HG02970 (cell line): ENCODE data around the gene GRID1.

Experiments
- ATAC-seq: cut with Tn5 transposase; IDR thresholded peaks from one replicate; pipeline ENCODE4 v1.9.1; 2021; ENCODE audit warnings: mild to moderate bottlenecking, moderate library complexity, moderate number of reproducible peaks; ENCODE audit not compliant: unreplicated experiment, low FRiP score

The GRID1 gene

DNA sequence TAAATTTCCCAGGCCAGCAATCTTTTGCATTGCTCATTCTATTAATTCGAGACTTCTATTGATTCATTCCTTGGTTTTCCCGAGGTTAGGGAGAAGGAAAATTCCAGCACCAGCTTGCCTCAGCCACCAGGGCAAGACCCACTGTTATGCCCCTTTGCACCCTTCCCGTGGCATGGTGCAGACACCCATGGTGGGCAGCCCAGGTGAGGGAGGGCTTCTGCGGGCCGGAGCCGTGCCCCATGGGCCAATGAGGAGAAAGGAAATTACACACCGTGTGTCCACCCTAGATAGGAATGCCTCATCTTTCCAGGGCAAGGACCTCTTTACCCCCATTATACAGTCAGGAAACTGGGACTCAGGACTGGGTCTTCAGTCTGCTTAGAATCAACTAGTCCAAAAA, 4.5 kb upstream of the GRID1 start:
- ATAC-seq: no peak

DNA sequence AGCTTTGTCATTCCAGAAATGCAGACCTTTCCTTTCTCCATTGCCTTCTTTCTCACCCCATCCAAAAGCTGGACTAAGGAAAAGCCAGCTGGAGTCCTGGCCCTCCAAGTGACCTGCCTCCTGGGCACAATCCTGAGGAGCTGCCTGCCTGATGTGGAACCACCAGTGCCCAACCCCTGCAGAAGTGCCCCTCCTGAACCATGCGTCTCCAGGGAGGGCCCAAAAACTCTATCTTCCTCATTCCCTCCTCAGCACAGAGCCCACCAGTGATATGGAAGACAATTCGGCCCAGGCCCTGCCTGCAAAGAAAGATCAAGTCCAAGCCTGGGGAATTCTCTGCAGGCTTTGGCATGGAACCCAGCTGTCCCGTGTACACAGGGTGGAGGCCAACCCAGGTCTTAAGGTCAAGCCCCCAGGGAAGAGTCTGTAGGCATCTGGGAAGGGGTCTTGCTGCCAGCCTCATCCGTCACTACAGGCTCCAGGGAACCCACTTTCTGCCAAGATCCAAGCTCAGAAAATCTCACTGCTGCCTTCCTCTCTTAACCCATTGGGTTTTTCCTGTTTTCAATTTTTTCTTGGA, 3.5 kb upstream of the GRID1 start:
- no peak for ATAC-seq

DNA sequence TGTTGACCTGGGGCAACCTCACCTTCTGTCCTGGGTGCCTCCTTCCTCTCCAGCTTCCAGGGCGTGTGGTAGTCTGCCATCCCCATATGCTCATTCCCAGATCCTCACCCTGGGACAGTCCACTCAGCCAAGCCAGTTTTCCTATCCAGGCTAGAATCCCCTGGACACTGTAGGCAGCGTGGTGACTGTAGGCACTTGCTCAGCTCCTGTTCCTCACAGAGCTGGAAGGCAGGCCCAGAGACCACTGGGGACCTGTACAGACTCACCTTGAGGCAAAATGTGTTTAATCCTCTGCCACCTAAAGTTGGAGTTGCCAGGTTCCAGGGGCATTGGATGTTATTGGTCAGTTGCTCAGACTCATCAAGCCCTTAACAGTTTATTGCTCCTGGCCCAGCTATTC, 2.4 kb upstream of the GRID1 start:
- ATAC-seq: no peak

DNA sequence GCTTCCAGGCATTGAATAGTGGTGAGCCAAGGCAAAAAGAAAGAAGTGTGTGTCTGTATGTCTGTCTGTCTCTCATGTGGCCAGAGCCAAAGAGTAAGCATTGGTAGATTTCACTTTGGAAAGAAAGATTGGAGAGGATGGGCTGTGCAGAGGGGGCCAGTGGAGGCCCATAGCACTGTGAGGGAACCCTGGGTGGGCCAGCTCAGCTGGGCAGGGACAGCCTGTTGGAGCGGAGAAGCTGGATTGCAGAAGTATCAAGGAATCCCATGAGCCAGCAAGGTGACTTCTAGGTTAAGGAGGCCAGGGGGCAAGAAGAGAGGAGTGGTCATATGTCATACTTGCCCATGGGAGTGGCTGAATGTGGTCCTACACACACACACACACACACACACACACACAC, 1.5 kb upstream of the GRID1 start:
- ATAC-seq: no peak

DNA sequence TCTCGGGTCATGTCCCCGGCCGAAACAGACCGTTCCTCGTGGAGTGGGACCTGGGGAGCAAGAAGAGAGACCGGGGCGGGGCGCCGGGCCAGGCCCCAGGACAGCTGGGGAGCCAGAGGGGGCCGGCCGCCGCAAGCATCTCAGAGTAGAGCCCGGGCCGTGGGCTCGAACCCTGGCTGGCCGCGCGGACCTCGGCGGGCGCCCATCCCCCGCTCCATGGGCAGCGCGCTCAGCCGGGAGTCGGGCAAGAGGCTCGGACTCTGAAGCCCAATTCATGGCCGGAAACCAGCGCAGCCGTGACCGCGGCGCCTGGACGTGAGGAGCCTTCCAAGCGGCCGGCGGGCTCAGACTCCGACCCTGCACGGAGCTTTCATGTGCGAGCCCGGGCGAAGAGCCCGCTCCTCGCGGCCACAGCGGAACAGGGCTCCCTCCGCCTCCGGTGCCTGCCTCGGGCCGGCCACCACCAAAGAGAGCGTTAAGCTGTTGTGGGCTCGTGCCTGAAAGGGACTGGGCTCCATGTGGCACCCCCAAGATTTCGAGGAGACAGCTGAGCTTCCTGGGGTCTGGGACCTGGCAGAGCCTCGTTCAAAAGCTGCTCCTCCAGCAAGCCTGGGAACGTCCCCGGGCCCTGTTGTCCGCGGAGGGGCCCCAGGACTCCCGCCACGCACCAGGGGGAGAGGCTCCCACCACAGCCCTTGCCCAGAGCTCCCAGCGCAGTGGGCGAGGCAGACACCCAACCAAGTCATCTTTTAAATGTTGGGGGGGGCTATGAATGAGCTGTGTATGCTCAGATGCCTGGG, 757 bp upstream of the GRID1 start:
- no peak for ATAC-seq

DNA sequence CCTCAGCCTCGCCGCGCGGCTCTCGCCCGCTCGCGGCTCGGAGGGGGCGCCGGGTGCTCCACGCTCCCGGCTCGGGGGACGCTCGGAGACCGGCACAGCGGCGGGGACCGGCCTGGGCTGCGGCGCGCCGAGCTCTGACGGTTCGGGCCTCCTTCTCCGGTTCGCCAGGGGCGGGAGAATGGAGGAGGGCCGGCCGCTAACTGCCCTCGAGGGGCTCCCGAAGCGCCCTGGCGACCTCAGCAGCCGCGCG, 232 bp upstream of the GRID1 start:
- ATAC-seq: no peak

DNA sequence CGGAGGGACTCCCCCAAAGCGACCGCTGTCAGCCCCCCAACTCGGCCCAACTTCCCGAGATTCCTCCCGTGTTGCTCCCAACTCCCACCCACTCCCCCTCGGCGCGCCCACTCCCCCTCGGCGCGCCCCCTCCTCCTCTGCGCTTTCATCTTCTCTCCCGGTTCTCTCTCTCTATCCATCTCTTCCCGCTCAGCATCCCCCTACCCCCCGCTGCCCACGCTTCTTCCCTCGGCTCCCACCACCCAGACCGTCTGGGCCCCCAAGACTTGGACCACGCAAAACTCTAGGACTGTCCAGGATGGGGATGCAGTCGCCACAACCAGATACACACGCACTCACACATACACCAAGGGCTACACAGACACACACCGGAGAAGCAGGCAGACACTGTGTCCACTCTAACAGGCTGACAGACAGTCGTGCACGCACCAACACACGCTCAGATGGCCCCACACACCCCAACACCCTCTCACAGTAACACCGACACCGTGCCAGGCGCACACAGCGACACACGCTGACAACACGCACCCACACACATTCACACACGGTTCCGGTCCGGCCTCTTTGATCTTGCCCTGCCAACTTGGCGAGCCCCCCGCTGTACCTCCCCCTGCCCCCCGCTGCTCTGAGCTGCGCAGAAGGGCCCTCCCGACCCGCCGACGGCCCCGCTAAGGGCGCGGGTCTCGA, 1.1 kb downstream of the GRID1 start:
- ATAC-seq: no peak

DNA sequence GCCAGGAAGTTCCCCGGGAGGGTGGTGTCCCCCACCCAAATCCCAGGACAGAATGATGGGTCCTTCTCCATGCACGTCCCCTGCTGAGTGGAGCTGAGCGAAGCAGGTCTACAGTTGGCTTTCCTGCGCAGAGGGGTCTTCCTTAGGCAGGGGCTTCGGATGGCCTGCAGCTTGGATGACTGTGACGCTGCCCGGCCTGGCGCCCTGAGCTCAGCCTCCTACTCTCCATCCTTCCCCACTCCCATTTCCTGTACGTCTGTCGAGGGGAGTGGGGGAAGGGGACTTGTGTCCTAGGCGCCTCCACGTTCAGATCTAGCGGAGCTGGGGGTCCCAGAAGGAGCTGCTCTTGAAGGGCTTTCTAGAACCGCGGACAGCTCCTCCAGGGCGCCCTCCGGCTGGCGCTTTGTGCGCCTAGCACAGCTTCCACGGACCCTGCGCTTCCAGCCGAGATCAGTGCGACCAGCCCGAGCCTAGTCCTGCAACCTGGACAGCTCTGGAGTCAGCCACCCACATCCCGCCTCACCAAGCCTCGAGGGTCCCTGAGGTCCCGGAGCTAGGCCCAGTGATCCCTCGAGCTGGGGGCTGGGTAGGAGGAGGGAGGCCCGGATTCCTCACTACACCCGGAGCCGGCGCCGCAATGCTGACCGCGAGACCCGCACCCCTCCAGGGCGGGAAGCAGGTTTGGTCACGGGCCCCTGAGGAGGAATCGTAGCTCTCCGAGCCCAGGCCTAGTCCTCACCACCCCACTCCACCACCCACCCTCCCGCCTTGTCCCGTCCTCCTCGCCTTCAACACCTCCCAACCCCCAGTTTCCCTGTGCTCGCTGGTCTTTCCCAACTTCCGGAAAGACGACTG, 1.9 kb downstream of the GRID1 start:
- ATAC-seq: no peak

DNA sequence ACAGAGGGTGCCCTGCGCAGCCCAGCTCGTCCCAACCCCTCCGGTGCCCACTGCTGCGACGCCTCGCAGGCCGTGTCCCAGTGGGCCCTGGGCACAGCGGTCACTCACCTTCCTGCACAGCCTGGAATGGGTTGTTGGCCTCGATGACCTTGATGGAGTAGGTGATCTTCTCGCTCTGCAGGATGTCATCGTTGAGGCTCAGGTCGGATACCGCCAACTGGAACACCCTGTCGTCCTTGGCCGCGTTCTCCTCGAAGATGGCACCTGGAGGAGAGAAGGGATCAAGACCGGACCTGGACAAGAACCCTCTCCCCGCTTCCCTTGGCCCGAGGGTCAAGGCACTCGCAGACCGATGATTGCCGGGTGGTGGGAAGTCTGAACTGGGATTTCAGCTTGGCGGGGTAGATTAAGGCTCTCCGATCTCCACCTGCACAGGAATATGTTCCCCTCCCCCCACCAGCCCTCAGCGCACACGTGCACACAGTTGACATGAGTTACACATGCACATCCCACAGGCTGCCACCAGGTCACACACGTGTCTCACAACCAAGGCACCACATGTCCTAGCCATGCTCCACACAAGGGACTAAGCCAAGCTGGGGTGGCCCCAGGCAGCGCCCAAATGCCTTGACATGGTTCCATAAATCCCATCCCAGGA, 2.6 kb downstream of the GRID1 start:
- ATAC-seq: no peak

DNA sequence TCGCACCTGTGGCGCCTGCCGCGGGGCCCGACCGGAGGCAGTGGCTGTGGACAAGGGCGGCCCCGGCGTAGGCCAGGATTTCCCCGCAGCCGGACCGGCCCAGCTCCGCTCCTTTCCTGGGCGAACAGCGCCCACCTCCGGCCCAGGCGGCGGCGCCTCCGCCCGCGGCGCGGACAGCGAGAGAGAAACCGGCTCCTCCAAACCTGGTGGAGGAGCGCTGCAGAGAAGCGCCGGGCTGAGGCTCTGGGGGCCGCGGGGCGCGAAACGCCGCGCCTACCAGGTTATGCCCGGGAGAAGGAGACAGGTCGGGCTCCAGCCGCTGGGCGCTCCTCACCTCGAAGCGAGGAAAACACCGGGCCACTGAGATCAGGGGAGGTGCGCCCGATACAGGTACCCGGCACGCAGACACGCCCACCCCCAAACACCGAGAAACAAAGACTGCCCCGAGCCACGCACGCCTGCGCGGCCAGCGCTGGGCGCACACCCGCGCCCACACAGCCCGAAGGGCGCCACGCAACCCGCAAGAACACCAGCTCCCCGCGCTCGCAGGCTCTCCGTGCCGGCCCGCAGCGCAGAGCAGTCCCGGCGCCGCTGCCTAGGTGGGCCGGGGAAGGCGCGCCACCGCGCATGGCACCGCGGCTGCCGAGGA, 3.3 kb downstream of the GRID1 start:
- ATAC-seq: no peak

DNA sequence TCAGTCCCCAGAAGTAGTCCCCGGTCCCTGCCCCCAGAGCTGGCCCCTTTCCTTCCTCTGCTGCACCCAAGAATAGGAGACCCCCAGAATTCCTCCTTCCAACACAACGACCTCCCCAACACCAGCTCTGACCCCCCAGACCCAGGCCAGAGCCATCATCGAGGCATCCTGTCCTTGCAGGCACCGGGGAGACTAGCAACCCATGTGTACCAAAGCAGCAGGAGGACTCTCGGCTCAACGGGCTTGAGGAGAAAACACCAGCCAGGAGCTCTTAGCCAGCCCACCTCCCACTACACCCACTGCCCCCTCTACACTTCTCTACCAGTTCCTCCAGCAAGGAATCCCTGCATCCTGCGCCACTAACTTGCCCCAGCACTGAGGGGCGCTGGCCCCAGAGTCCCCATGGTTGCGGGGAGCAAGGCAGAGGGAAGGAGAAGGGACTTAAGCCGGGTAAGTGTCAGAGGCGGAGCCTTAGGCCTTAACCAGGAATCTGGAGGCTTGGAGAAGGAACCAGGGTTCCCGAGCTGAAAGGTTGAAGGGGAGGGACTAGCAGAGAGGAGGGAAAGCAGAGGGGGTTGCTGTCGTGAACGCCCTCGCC, 3.9 kb downstream of the GRID1 start:
- ATAC-seq: no peak

DNA sequence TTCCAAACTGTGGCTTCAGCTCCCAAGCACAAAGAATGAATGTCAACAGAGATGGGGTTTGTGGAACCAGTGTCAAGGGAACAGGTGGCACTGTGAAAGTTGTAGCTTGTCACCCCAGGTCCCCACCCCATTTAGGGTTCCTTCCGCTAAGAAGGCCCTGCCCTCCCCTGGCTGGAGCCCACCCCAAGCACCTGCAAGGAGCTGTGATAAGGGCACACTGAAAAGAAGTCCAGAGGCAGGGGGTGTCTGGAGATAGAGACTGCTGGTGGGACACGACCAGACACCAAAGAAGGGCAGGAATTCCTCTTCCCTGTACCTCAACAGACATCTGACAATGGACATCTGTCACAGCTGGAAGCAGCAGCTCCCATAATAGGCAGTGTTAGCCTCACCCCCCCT, 4.5 kb downstream of the GRID1 start:
- ATAC-seq: no peak

DNA sequence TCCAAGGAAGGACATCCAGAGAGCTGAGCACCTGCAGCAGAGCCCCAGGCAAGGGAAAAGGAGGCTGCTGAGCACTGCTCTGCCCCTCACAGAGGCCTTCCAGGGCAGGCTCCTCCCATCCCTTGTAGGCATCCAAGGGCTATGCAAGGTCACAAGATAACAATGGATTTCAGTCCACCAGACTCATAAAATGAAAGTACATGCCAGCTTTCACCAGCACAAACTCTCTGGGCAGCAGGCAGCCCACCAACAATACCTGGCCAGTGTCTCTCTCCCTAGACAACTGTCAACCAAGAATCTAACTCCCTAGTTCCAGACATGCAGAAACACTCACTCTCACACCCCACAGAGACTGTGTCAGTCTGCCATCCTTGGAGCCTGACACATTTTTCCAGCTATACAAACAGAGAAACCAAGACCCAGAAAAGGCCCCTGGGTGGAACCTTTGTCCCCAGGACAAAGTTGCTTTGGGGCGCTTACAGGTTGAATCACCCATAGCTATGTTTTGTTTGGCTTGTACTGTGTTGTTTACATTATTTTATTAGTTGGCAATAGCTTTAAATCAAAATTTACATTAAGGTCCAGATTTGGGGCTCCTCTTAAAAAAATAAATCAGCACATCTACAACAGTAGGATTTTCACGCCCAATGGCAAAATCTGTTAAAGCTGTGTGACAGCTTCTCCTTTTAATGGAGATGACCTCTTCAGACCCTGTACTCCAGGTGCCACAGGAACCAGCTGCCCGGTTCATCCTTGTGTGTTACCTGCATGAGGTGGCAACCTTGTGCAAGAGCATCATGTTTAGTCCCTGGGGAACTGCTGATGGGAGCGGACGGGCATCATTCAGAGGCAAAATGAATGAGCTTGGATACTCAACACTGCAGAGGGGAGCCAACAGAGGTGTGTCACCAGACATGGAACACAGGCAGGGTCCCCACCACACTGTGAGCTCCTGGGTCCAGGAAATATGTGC, 5.2 kb downstream of the GRID1 start:
- no peak for ATAC-seq

DNA sequence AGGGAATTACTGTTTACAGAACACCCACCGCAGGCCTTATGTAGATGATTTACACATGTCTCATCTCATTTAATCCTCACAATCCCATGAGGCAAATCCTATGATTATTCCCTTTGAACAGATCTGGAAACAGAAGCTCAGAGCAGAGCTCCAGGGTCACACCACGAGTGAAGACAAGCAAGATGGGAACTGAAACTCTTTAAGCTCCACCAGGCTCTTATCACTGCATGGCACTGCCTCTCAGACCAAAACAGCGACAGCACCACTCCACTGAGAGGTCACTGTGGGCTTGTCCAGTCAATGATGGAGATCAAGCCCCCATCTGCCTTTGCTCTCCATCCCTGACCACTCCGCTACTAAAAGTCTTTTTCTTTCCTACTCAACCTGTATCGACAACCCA, 5.9 kb downstream of the GRID1 start:
- no peak for ATAC-seq

DNA sequence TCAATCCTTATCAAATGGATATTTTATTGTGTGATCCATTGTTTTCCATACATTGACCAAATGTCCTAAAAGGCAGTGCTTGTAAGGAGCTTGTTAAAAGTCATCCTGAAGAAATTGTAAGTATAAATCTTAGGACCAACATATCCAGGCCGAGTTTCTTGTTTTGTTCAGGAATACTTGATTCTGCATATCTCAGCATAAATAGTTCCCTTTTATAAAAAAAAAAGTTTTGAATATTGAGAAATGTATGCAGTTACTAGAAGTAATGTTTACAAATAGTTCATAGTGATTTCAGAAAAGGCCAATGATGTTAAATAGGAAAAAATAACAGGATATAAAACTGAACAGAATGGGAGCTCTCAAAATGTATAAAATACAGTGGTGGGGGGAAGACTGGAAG, 6.6 kb downstream of the GRID1 start:
- no peak for ATAC-seq

DNA sequence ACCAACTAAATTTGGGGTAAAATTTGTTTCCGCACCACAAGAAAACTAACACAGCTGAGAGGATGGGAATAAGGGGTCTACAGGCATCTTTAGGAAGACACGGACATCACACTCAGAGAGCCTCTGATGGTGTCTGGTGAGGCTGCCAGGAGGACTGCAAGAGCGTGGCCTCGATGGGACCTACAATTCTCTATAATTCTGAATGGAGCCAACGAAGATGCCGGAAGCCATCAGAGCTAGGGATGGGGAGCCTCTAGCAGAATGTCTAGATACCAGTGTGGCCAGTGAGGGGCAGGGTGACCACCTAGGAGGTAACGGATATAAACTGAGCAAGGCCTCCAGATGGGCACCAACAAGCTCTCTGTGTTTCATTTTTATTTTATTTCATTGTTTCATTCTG, 7.5 kb downstream of the GRID1 start:
- ATAC-seq: no peak

DNA sequence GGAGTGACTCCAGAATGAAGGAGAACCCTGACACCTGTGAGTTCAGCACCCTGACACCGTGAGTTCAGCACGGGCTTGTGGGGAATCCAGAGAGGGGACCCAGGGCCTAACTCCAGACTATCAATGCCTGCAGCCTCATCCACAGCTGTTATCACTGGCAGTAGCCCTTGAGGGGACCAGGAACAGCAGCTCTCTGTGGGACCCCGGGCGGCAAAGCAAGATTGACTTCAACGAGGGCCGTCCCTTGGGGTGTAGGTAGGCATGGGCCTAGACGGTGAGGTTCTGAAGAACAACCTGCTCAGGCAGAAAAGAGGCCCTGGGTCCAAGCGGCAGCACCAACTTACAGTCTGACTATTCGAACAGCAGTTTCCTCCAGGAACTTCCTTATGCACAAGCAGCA, 8.9 kb downstream of the GRID1 start:
- ATAC-seq: no peak

DNA sequence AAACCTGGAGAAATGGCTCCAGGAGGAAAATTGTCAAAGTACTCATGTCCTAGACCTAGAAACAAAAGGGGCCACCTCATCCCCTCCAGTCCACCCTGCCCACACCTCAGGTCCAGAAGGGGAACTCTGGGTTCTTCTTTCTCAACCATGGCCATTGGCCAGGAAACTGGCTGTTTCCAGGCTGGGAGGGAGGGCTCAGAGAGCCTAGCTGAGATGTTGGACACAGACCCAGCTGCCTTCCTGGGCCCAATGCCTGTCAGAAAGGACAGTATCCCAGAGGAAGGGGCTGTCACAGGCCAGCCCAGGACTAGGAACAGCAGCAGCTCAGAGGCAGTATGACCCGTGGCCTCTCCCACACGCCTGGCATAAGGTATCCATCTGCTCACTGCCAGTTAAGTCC, 9.6 kb downstream of the GRID1 start:
- ATAC-seq: no peak

DNA sequence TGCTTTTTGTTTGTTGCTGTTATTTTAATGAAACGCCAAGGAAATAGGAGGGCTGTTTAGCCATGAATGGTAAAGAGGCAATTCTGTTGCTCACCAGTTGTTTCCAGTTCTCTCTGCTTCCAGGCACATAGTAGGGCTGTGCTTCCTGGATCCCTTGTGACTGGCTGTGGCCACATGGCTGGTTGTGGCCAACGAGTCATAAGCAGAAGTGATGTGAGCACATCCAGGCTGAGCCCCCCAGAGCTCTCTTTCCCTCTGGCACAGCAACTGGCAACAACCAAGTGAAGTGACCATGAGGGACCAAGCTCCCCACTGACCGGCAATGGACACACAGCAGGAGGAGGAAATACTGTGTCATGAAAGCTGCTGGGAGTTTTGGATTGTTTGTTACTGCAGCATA, 10.3 kb downstream of the GRID1 start:
- ATAC-seq: no peak
